HG03342 (cell line): Measurements from ENCODE around the gene UROC1.

Experiments
- ATAC-seq: cut with Tn5 transposase; IDR thresholded peaks from one replicate; pipeline ENCODE4 v1.9.1; 2021; ENCODE audit warnings: mild to moderate bottlenecking, moderate library complexity; ENCODE audit not compliant: unreplicated experiment

The UROC1 gene

DNA sequence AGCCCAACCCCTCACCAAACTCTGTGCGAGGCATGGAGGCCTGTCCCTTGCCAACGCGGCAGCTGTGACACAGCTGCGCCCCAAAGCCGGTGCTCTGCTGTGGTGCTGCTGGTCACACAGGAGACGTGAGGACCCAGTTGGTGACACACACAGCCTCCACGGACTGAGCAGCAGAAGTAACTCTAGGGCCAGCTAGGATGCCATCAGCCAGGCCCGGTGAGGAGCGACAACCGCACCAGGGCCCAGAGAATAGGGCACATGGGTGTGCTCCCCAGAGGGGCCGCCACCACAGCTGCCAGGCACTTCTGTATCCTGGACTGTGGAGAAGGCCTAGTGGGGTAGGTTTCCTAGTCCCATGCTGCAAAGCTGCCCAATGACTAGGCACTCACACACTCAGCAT, 52.6 kb downstream of the UROC1 start:
- ATAC-seq = no peak

DNA sequence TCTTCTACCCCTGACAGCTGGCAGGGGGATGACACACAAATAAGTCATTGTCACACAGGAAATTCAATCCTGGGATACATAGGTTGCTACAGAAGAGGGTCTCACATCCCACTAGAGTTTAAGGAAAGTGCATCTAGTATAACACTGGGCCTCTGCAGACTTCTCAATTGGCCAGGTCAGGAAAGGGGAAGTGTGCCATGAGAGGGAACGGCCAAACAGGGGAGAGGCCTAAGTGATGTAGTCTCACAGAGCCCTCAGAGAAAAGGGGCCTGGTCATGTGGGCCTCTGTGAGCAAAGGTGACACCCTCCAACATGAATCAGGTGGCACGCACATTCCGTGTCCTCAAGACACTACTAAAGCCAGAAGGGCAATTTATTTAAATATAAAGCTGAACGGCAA, 53.1 kb downstream of the UROC1 start:
- ATAC-seq = no peak

DNA sequence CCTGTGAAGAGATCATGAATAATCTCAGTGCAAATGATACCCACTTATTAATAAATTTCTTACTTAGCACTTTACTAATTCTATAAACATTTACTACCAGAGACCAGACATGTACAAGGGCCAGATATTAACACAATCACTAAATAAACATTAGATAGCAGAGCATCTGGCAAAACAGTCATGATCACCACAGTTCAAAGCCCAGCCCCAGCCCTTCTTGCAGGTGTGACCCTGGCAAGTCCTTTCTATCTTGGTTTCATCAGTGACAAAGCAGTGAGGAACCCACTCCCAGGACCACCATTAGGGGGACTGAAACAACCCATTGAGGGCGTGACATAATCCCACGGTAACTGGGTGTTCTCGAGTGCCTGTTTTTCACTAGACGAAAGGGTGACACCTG, 53.5 kb downstream of the UROC1 start:
- ATAC-seq = no peak

GRCh38 chr3:126463521-126463920, 54.1 kb downstream of the UROC1 start:
- no peak for ATAC-seq

DNA sequence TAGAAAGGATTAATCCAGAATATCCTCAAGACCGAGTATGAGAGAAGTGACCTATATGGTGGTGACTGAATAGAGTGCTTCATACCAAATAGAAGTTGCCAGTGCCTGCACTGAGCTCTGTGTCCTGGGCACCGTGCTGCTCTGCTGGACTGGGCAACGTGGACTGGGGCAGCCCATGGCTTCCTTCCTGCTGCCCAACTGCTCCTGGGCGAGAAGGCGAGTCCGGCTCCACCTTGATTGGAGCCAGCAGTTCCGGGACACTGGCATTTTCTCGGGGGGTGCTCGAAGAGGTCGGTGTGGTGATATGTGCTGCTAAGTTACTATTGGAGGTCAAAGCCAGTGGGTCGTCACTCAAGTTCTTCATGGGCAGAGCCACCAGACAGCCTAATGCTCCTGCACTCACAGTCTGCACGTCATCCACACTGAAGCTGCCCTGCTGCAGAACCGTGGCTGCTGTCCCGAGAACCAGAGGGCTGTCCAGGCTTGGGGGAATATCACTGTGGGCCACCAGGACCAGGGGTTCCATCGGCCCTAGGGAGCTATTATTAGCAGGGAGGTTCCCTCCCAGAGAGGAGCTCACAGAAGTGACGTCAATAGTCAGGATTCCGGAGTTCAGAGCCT, 56.0 kb downstream of the UROC1 start:
- ATAC-seq = no peak

- ATAC-seq = no peak
These were observed 57.2 kb downstream of the UROC1 start for GRCh38 chr3:126460381-126460780.

GRCh38 chr3:126459763-126460127, 57.8 kb downstream of the UROC1 start:
- ATAC-seq = no peak

DNA sequence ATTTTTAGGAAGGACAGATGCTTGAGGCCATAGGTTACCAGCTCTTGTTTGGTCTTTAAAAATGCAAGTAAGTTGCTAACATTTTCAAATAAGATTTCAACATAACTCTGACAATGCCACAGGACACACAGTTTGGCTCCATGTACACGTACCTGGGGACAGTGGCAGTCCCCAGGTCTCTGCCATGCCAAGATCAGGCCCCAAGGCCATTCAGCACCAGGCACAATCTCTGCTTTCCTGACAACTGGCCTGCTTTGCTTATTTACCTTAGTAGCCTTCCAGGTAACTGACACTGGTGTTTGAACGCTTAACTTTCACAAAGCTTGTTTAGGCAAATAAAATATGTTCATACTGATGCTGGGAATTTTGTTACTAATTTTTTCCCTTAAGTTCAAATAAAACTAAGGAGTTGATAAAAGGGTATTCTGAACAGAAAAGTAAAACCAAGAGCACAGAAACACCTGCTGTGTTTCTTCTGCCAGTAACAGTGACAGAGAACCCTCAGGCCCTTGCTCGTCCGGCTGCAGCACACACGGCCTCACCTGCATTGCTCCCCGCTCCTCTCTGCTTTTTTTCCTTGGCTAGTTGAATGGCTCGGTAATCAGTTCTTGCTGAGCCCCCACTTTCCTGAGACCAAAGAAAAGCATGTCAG, 58.3 kb downstream of the UROC1 start:
- ATAC-seq = no peak

DNA sequence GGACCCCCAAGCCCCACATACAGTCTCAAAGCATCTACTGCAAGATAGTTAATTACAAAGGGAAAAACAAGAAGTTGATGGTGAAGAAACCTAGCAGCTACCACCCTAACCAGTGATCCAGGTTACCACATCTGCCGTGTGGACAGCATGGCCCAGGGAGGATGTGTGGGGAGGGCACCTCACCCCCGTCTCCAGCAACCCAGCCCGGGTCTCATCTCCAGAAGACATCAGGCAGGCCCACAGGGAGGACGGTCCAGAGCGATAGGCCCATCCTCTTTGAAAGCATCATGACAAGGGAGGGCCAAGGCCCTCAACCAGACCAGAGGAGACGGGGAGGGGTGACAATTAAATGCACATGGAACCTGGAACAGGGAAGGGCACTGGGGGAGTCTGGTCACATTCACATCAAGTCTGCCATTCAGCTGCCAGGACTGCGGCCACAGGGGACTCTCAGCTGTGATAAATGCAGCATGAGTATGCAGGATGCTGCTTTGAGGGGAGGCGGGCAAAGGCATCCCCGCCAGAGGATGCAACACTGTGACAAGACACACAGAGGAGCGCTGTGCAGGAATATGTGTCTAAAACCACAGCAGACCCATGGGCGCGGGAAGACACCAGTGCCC, 60.7 kb downstream of the UROC1 start:
- no peak for ATAC-seq

- no peak for ATAC-seq
These were observed 61.4 kb downstream of the UROC1 start for GRCh38 chr3:126456211-126456610.

DNA sequence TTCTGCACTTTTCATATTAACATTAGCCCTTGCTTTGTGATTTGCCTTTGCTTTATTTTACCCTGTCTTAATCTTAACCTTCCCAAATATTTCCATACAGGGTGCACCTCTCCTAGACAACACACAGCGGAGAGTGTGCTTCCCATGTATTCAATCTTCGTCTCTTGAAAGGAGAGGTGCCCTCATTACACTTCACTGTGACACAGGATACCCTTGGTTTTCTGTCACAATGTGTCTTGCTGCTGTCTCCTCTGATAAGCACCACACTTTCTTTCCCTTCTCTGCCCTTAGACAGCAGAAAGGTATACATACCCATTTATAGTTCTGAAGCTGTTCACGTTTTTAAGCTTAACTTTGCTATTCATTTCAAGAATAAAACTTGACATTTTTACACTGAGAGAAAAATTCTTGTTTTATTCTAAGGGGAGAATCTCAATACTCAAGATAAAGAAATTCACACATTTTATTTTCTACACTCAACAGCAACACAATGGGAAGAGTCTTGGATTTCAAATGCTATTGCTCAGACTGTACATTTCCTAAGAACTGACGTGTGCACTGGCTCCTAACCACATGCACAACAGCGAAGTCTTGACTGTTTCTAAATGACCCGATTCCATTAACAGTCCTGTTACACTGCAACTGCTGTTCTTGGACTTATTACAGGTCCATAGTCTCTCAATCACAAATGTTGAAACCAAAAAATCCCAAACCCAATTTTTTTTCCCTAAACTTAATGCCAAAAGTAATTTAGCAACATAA, 63.0 kb downstream of the UROC1 start:
- no peak for ATAC-seq

GRCh38 chr3:126454025-126454424, 63.5 kb downstream of the UROC1 start:
- ATAC-seq = no peak

GRCh38 chr3:126452213-126452612, 65.4 kb downstream of the UROC1 start:
- no peak for ATAC-seq

GRCh38 chr3:126451511-126451910, 66.1 kb downstream of the UROC1 start:
- ATAC-seq = no peak

- ATAC-seq = no peak
These were observed 66.8 kb downstream of the UROC1 start for GRCh38 chr3:126450744-126451143.

DNA sequence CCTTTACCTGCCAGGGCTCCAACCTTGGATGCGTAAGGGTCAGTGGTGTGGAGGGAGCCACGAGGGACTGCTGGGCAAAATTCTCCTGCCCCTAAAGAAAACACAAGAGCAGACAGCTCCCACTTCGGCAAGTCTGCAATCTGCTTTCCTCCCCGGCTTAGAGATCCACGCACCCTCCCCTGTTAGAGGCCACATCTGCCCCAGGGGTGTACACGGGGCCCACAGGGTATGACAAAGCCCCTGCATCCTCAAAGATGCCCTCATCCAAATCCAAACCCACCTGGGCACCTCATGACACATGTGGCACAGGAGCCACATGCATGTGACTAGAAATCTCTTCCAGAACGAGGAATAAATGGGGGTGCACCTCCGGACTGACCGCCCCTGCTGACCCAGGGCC, 67.4 kb downstream of the UROC1 start:
- ATAC-seq = no peak

DNA sequence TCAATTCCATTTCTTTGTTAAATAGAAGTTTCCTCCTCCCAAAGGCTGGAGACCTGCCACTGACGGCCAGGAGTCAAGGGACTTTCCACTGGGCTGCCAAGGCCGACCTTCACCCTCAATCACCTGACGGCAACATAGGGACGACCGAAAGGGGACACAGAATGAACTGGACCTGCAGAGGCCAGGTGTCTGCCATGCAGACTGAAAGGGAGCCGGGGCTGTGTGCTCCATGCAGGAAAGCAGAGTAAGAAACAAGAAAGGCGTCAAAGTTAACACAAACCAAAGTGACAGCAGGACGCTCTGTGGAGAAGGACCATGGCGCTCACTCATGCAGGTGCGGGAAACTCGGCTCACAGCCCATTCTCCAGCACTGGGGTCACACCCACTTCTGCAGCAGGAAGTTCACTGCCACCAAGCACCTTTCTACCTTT, 67.9 kb downstream of the UROC1 start:
- no peak for ATAC-seq

DNA sequence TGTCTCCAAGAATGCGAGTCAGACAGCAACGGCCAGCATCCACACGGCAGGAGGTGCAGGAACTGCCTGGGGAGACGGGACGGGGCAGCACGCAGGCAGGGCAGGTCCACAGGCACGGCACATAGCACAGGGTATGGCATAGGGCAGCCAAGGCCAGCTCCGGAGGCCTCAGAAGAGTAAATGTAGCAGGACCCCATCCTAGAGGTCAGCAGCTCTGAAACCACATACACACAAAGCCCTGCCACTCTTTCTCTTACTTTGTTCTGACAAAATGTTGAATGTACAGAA, 68.7 kb downstream of the UROC1 start:
- no peak for ATAC-seq

GRCh38 chr3:126448136-126448892, 69.3 kb downstream of the UROC1 start:
- no peak for ATAC-seq

DNA sequence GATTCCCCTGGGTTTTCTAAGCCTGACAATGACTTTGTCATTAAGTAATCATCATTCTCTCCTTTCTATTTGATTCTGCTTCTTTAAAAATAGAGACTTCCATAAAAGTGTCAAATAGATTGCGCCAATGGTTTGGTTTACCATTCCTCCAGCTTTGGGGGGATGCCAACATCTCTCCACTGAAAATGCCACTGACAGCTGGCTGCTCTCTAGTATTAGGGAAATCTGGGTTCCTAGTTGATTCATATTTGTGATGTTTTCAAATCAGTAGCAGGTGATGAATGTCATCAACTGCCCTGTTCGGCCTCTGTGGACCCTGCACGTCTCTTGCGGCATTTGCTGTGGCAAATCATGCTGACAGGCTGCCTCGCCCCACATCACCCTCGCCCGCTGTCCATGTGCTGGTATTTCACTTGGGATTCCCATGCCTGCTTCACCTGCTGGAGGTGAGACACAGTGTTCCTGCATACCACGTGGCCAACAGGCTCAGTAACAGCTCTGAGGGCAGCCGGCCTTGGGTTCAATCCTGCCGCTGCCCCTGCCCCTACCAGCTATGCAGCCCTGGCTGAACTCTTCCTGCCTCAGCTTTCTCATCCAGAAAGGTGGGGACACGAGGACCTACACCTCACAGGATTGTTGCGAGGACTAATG, 70.0 kb downstream of the UROC1 start:
- no peak for ATAC-seq

DNA sequence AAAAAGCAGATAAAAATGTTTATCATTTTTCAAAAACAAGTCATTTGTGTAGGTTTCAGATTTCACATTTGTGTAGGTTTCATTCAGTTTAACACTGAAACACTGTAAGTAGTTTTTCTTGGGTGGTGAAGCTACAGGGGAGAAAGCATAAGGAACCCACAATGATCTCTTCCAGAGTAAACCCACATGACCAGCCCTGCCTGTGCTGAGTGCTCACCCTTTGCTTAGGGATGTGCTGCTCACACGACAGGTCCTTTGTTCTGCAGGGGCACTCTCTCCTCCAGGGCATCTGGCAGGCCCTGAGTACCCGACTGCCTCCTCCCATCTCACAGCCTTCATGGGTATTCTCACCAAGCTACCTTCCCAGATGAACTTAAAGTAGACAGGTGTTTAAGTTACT, 70.8 kb downstream of the UROC1 start:
- ATAC-seq = no peak
